OCI-LY1 (cell line): Measurements from ENCODE around the gene ARFIP1.

Experiments
- EZH2 ChIP-seq: fragments of 200-600 bp; sonication (generic), shearing (Covaris generic); IDR thresholded peaks from 2 replicates; pipeline ENCODE4 v1.8.0; 2017; ENCODE audit warnings: borderline replicate concordance, mixed run types, mild to moderate bottlenecking, antibody characterized with exemption, low read length, moderate library complexity, mixed read lengths
- TF ChIP-seq, protein P1 (sequence below): fragments of 200-600 bp; sonication (generic), shearing (Covaris generic); IDR thresholded peaks from 2 replicates; pipeline ENCODE4 v1.5.1; 2017; ENCODE audit warnings: mild to moderate bottlenecking, antibody characterized with exemption, low read length, moderate library complexity, mixed read lengths

DNA sequence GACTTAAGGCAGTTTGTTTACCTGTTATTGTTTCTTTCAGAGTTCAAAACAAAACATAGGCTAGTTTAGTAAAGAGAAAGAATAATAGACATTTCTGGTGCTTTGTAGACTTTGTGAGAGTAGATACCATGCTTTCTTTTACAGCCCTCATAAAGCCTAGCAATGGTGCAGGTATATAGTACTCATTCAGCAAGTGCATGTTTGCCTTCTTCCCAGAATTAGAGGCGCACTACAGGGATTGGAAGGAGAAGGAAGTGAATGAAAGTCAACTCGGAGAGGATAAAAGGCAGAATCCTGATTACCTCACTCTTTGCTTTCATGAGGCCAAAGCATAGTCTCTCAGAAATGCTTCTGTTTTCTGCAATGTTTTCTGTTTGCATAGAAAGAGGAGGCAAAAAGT is 113.2 kb downstream of the ARFIP1 start:
- TF ChIP-seq, protein P1, sequence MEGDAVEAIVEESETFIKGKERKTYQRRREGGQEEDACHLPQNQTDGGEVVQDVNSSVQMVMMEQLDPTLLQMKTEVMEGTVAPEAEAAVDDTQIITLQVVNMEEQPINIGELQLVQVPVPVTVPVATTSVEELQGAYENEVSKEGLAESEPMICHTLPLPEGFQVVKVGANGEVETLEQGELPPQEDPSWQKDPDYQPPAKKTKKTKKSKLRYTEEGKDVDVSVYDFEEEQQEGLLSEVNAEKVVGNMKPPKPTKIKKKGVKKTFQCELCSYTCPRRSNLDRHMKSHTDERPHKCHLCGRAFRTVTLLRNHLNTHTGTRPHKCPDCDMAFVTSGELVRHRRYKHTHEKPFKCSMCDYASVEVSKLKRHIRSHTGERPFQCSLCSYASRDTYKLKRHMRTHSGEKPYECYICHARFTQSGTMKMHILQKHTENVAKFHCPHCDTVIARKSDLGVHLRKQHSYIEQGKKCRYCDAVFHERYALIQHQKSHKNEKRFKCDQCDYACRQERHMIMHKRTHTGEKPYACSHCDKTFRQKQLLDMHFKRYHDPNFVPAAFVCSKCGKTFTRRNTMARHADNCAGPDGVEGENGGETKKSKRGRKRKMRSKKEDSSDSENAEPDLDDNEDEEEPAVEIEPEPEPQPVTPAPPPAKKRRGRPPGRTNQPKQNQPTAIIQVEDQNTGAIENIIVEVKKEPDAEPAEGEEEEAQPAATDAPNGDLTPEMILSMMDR = no peak
- TF ChIP-seq EZH2 = no peak
